ENCODE data around the gene RND1. TPM values are rescaled to one million over a fixed set of nuclear protein-coding genes. Genes with fewer than 3 reads are reported as not detected.
A peak's percentile ranks its signal among the peaks of the same experiment; 100 is the strongest.

Gene RND1
- total RNA-seq, 1 experiment from 2014 or later, result 0.60 TPM

- Histone ChIP-seq H3K4me1 (ENCODE audit: low read length) (no peaks in the 10 kb centered on the region; the same call in 1 of the 2 replicates), H3K27me3 (ENCODE audit: low read length) (no peaks in the 10 kb centered on the region), H4K20me1 (ENCODE audit: insufficient read depth, low read depth, low read length) (0 out of 2 replicates have a peak, but pooled peaks cover 19% of the 10 kb centered on the region), H3K9ac (ENCODE audit: low read length) (no peak overlapping the region), H2AFZ (ENCODE audit: low read length) (no peak overlapping the region), H3K4me2 (ENCODE audit: low read depth, low read length, poor library complexity, severe bottlenecking) (no peak overlapping the region), H3K4me3 (ENCODE audit: low read length) (no peak overlapping the region), H3K9me2 (replicated peaks; ENCODE audit: insufficient read depth, low read length) (no peaks in the 10 kb centered on the region), H3K9me3 (ENCODE audit: low read length) (no peaks in the 10 kb centered on the region), H3K36me3 (ENCODE audit: insufficient read depth, low read length) (peaks cover 23% of the 10 kb centered on the region; the same call in 1 of the 2 replicates), H3K27ac (ENCODE audit: low read length) (no peak overlapping the region), H3K79me2 (ENCODE audit: low read length) (no peaks in the 10 kb centered on the region)
- DNase-seq, result no peak
Observed at GRCh38 chr12:48828841-48829575, 36.7 kb downstream of the RND1 start.

- H3K9me3 ChIP-seq (ENCODE audit: low read length), result no peaks in the 10 kb centered on the region
- no peak overlapping the region for H3K9ac ChIP-seq (ENCODE audit: low read length)
- 0 out of 2 replicates have a peak, but pooled peaks cover 19% of the 10 kb centered on the region for H4K20me1 ChIP-seq (ENCODE audit: insufficient read depth, low read depth, low read length)
- H2AFZ ChIP-seq (ENCODE audit: low read length), result no peak overlapping the region
- no peaks in the 10 kb centered on the region for H3K27me3 ChIP-seq (ENCODE audit: low read length)
- H3K36me3 ChIP-seq (ENCODE audit: insufficient read depth, low read length), result peaks cover 23% of the 10 kb centered on the region; the same call in 1 of the 2 replicates
- no peaks in the 10 kb centered on the region for H3K9me2 ChIP-seq (replicated peaks; ENCODE audit: insufficient read depth, low read length)
- H3K4me3 ChIP-seq (ENCODE audit: low read length), result no peak overlapping the region
- no peak overlapping the region for H3K4me2 ChIP-seq (ENCODE audit: low read depth, low read length, poor library complexity, severe bottlenecking)
- no peaks in the 10 kb centered on the region; the same call in 1 of the 2 replicates for H3K4me1 ChIP-seq (ENCODE audit: low read length)
- no peaks in the 10 kb centered on the region for H3K79me2 ChIP-seq (ENCODE audit: low read length)
- no peak overlapping the region for H3K27ac ChIP-seq (ENCODE audit: low read length)
- no peak for DNase-seq
Observed at GRCh38 chr12:48828293-48828692, 37.4 kb downstream of the RND1 start.

GRCh38 chr12:48827513-48828096, 38.1 kb downstream of the RND1 start:
- H2AFZ ChIP-seq (ENCODE audit: low read length), result no peak overlapping the region
- no peak overlapping the region for H3K9ac ChIP-seq (ENCODE audit: low read length)
- H3K79me2 ChIP-seq (ENCODE audit: low read length), result no peaks in the 10 kb centered on the region
- no peaks in the 10 kb centered on the region for H3K9me3 ChIP-seq (ENCODE audit: low read length)
- H3K4me3 ChIP-seq (ENCODE audit: low read length), result no peak overlapping the region
- no peak overlapping the region for H3K27ac ChIP-seq (ENCODE audit: low read length)
- DNase-seq, result no peak
- H3K27me3 ChIP-seq (ENCODE audit: low read length), result no peaks in the 10 kb centered on the region
- H3K9me2 ChIP-seq (replicated peaks; ENCODE audit: insufficient read depth, low read length), result no peaks in the 10 kb centered on the region
- H3K4me1 ChIP-seq (ENCODE audit: low read length), result no peaks in the 10 kb centered on the region; the same call in 1 of the 2 replicates
- peaks cover 23% of the 10 kb centered on the region; the same call in 1 of the 2 replicates for H3K36me3 ChIP-seq (ENCODE audit: insufficient read depth, low read length)
- no peak overlapping the region for H3K4me2 ChIP-seq (ENCODE audit: low read depth, low read length, poor library complexity, severe bottlenecking)
- 0 out of 2 replicates have a peak, but pooled peaks cover 19% of the 10 kb centered on the region for H4K20me1 ChIP-seq (ENCODE audit: insufficient read depth, low read depth, low read length)

GRCh38 chr12:48827026-48827425, 38.6 kb downstream of the RND1 start:
- H3K27me3 ChIP-seq (ENCODE audit: low read length), result no peaks in the 10 kb centered on the region
- H3K4me3 ChIP-seq (ENCODE audit: low read length), result no peak overlapping the region
- H2AFZ ChIP-seq (ENCODE audit: low read length), result no peak overlapping the region
- H3K27ac ChIP-seq (ENCODE audit: low read length), result no peak overlapping the region
- H3K36me3 ChIP-seq (ENCODE audit: insufficient read depth, low read length), result peaks cover 19% of the 10 kb centered on the region; the same call in 1 of the 2 replicates
- H3K9ac ChIP-seq (ENCODE audit: low read length), result no peak overlapping the region
- H3K4me2 ChIP-seq (ENCODE audit: low read depth, low read length, poor library complexity, severe bottlenecking), result no peak overlapping the region
- 0 out of 2 replicates have a peak, but pooled peaks cover 19% of the 10 kb centered on the region for H4K20me1 ChIP-seq (ENCODE audit: insufficient read depth, low read depth, low read length)
- DNase-seq, result no peak
- no peaks in the 10 kb centered on the region for H3K9me3 ChIP-seq (ENCODE audit: low read length)
- H3K79me2 ChIP-seq (ENCODE audit: low read length), result no peaks in the 10 kb centered on the region
- no peaks in the 10 kb centered on the region; the same call in 1 of the 2 replicates for H3K4me1 ChIP-seq (ENCODE audit: low read length)
- no peaks in the 10 kb centered on the region for H3K9me2 ChIP-seq (replicated peaks; ENCODE audit: insufficient read depth, low read length)

- Histone ChIP-seq H3K4me3 (ENCODE audit: low read length) (no peak overlapping the region), H3K9me2 (replicated peaks; ENCODE audit: insufficient read depth, low read length) (no peaks in the 10 kb centered on the region), H3K27ac (ENCODE audit: low read length) (no peak overlapping the region), H3K4me1 (ENCODE audit: low read length) (no peaks in the 10 kb centered on the region; the same call in 1 of the 2 replicates), H3K36me3 (ENCODE audit: insufficient read depth, low read length) (peaks cover 13% of the 10 kb centered on the region; the same call in 1 of the 2 replicates), H3K9me3 (ENCODE audit: low read length) (no peaks in the 10 kb centered on the region), H3K27me3 (ENCODE audit: low read length) (no peaks in the 10 kb centered on the region), H3K79me2 (ENCODE audit: low read length) (no peaks in the 10 kb centered on the region), H3K4me2 (ENCODE audit: low read depth, low read length, poor library complexity, severe bottlenecking) (no peak overlapping the region), H4K20me1 (ENCODE audit: insufficient read depth, low read depth, low read length) (0 out of 2 replicates have a peak, but pooled peaks cover 19% of the 10 kb centered on the region), H2AFZ (ENCODE audit: low read length) (no peak overlapping the region), H3K9ac (ENCODE audit: low read length) (no peak overlapping the region)
- peak; percentile 50 for DNase-seq
Observed at GRCh38 chr12:48826209-48826855, 39.3 kb downstream of the RND1 start.

GRCh38 chr12:48824905-48825304, 40.8 kb downstream of the RND1 start:
- DNase-seq, result no peak
- H3K27ac ChIP-seq (ENCODE audit: low read length), result no peak overlapping the region
- no peaks in the 10 kb centered on the region; the same call in 1 of the 2 replicates for H3K4me1 ChIP-seq (ENCODE audit: low read length)

GRCh38 chr12:48824112-48824511, 41.6 kb downstream of the RND1 start:
- Histone ChIP-seq H3K4me1 (ENCODE audit: low read length) (no peaks in the 10 kb centered on the region; the same call in 1 of the 2 replicates), H3K79me2 (ENCODE audit: low read length) (no peaks in the 10 kb centered on the region), H3K9me2 (replicated peaks; ENCODE audit: insufficient read depth, low read length) (no peaks in the 10 kb centered on the region), H3K9ac (ENCODE audit: low read length) (no peak overlapping the region), H3K27ac (ENCODE audit: low read length) (no peak overlapping the region), H3K4me3 (ENCODE audit: low read length) (no peak overlapping the region), H2AFZ (ENCODE audit: low read length) (no peak overlapping the region), H4K20me1 (ENCODE audit: insufficient read depth, low read depth, low read length) (0 out of 2 replicates have a peak, but pooled peaks cover 14% of the 10 kb centered on the region), H3K27me3 (ENCODE audit: low read length) (no peaks in the 10 kb centered on the region), H3K9me3 (ENCODE audit: low read length) (no peaks in the 10 kb centered on the region), H3K36me3 (ENCODE audit: insufficient read depth, low read length) (no peaks in the 10 kb centered on the region), H3K4me2 (ENCODE audit: low read depth, low read length, poor library complexity, severe bottlenecking) (no peak overlapping the region)
- DNase-seq, result peak; percentile 54

More at GRCh38 chr12:48824905-48825304, 40.8 kb downstream of the RND1 start:
- Histone ChIP-seq H4K20me1 (ENCODE audit: insufficient read depth, low read depth, low read length) (0 out of 2 replicates have a peak, but pooled peaks cover 19% of the 10 kb centered on the region), H2AFZ (ENCODE audit: low read length) (no peak overlapping the region), H3K9me2 (replicated peaks; ENCODE audit: insufficient read depth, low read length) (no peaks in the 10 kb centered on the region), H3K9me3 (ENCODE audit: low read length) (no peaks in the 10 kb centered on the region), H3K79me2 (ENCODE audit: low read length) (no peaks in the 10 kb centered on the region), H3K9ac (ENCODE audit: low read length) (no peak overlapping the region), H3K36me3 (ENCODE audit: insufficient read depth, low read length) (peaks cover 6% of the 10 kb centered on the region; the same call in 1 of the 2 replicates), H3K4me3 (ENCODE audit: low read length) (no peak overlapping the region), H3K27me3 (ENCODE audit: low read length) (no peaks in the 10 kb centered on the region), H3K4me2 (ENCODE audit: low read depth, low read length, poor library complexity, severe bottlenecking) (no peak overlapping the region)

- Histone ChIP-seq H3K9ac (ENCODE audit: low read length) (no peak overlapping the region), H4K20me1 (ENCODE audit: insufficient read depth, low read depth, low read length) (0 out of 2 replicates have a peak, but pooled peaks cover 11% of the 10 kb centered on the region), H3K79me2 (ENCODE audit: low read length) (no peaks in the 10 kb centered on the region), H3K9me3 (ENCODE audit: low read length) (no peaks in the 10 kb centered on the region), H3K36me3 (ENCODE audit: insufficient read depth, low read length) (no peaks in the 10 kb centered on the region), H3K4me3 (ENCODE audit: low read length) (no peak overlapping the region), H3K27ac (ENCODE audit: low read length) (no peak overlapping the region), H2AFZ (ENCODE audit: low read length) (no peak overlapping the region), H3K4me2 (ENCODE audit: low read depth, low read length, poor library complexity, severe bottlenecking) (no peak overlapping the region), H3K9me2 (replicated peaks; ENCODE audit: insufficient read depth, low read length) (no peaks in the 10 kb centered on the region), H3K27me3 (ENCODE audit: low read length) (no peaks in the 10 kb centered on the region), H3K4me1 (ENCODE audit: low read length) (peaks cover 5% of the 10 kb centered on the region)
- DNase-seq, result no peak
Observed at GRCh38 chr12:48823281-48823680, 42.4 kb downstream of the RND1 start.
